ENCODE measurements around the gene CEP78.

Gene CEP78

GRCh38 chr9:78311886-78312524, 76.1 kb downstream of the CEP78 start:
- H3K4me3 ChIP-seq (ENCODE audit: low read depth in 1 of 2, low read length in 1 of 2) = no peak overlapping the region
- no peak for TF ChIP-seq CTCF (IDR thresholded peaks at IDR 0.05)
- no peaks in the 10 kb centered on the region for H3K27me3 ChIP-seq
- no peak overlapping the region for H3K27ac ChIP-seq
- no peaks in the 10 kb centered on the region for H3K4me1 ChIP-seq (ENCODE audit: control insufficient read depth in 1 of 2, insufficient read depth in 1 of 2, low read depth in 1 of 2, low read length in 1 of 2)
- no peaks in the 10 kb centered on the region for H3K9me3 ChIP-seq
- H3K36me3 ChIP-seq = no peaks in the 10 kb centered on the region

GRCh38 chr9:78314550-78314949, 78.7 kb downstream of the CEP78 start:
- H3K9me3 ChIP-seq = no peaks in the 10 kb centered on the region
- H3K4me1 ChIP-seq (ENCODE audit: control insufficient read depth in 1 of 2, insufficient read depth in 1 of 2, low read depth in 1 of 2, low read length in 1 of 2) = no peaks in the 10 kb centered on the region
- TF ChIP-seq CTCF (IDR thresholded peaks at IDR 0.05) = no peak
- no peaks in the 10 kb centered on the region for H3K27me3 ChIP-seq
- no peak overlapping the region for H3K27ac ChIP-seq
- H3K36me3 ChIP-seq = no peaks in the 10 kb centered on the region
- no peak overlapping the region for H3K4me3 ChIP-seq (ENCODE audit: low read depth in 1 of 2, low read length in 1 of 2)

GRCh38 chr9:78314953-78315870, 79.3 kb downstream of the CEP78 start:
- Histone ChIP-seq H3K27me3 (no peaks in the 10 kb centered on the region), H3K4me1 (ENCODE audit: control insufficient read depth in 1 of 2, insufficient read depth in 1 of 2, low read depth in 1 of 2, low read length in 1 of 2) (no peaks in the 10 kb centered on the region), H3K27ac (no peak overlapping the region), H3K36me3 (no peaks in the 10 kb centered on the region), H3K9me3 (no peaks in the 10 kb centered on the region), H3K4me3 (ENCODE audit: low read depth in 1 of 2, low read length in 1 of 2) (no peak overlapping the region)
- no peak for TF ChIP-seq CTCF (IDR thresholded peaks at IDR 0.05)

GRCh38 chr9:78316166-78316892, 80.5 kb downstream of the CEP78 start:
- TF ChIP-seq CTCF (IDR thresholded peaks at IDR 0.05) = no peak
- Histone ChIP-seq H3K4me1 (ENCODE audit: control insufficient read depth in 1 of 2, insufficient read depth in 1 of 2, low read depth in 1 of 2, low read length in 1 of 2) (no peaks in the 10 kb centered on the region), H3K27ac (no peak overlapping the region), H3K27me3 (no peaks in the 10 kb centered on the region), H3K4me3 (ENCODE audit: low read depth in 1 of 2, low read length in 1 of 2) (no peak overlapping the region), H3K9me3 (no peaks in the 10 kb centered on the region), H3K36me3 (no peaks in the 10 kb centered on the region)

- no peaks in the 10 kb centered on the region for H3K4me1 ChIP-seq (ENCODE audit: control insufficient read depth in 1 of 2, insufficient read depth in 1 of 2, low read depth in 1 of 2, low read length in 1 of 2)
- H3K27me3 ChIP-seq = no peaks in the 10 kb centered on the region
- H3K9me3 ChIP-seq = no peaks in the 10 kb centered on the region
- no peak overlapping the region for H3K4me3 ChIP-seq (ENCODE audit: low read depth in 1 of 2, low read length in 1 of 2)
- TF ChIP-seq CTCF (IDR thresholded peaks at IDR 0.05) = no peak
- H3K27ac ChIP-seq = no peak overlapping the region
- H3K36me3 ChIP-seq = no peaks in the 10 kb centered on the region
These were observed 83.5 kb downstream of the CEP78 start for GRCh38 chr9:78319197-78320029.
